ENCODE measurements around the gene GTF2A2.
A peak's percentile ranks its signal among the peaks of the same experiment; 100 is the strongest.
"Not testable (repeated sequence)": the region's sequence is repeated elsewhere in the genome, so short reads cannot be mapped to it uniquely, and the experiment has no call there.

GTF2A2 gene

GRCh38 chr15:59642351-59642750, 15.0 kb downstream of the GTF2A2 start:
- DNase-seq (ENCODE audit: low spot score), result no peak
- POLR2A ChIA-PET (ENCODE audit: low non-redundant PET), result no interaction called here
- TF ChIP-seq, protein P1, sequence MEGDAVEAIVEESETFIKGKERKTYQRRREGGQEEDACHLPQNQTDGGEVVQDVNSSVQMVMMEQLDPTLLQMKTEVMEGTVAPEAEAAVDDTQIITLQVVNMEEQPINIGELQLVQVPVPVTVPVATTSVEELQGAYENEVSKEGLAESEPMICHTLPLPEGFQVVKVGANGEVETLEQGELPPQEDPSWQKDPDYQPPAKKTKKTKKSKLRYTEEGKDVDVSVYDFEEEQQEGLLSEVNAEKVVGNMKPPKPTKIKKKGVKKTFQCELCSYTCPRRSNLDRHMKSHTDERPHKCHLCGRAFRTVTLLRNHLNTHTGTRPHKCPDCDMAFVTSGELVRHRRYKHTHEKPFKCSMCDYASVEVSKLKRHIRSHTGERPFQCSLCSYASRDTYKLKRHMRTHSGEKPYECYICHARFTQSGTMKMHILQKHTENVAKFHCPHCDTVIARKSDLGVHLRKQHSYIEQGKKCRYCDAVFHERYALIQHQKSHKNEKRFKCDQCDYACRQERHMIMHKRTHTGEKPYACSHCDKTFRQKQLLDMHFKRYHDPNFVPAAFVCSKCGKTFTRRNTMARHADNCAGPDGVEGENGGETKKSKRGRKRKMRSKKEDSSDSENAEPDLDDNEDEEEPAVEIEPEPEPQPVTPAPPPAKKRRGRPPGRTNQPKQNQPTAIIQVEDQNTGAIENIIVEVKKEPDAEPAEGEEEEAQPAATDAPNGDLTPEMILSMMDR (conservative IDR thresholded peaks at IDR 0.05; ENCODE audit: low read depth), result peak; percentile 25
- H3K27ac ChIP-seq, result no peak overlapping the region
- CTCF ChIA-PET, result interaction anchor here (0.5 to 3.2 kb wide), 7 partner anchors 48 to 1003 kb away, joined by 3 to 18 read pairs (median 3); no protein-coding TSS in a partner anchor

- CTCF ChIA-PET, result interaction anchor here (0.6 to 1.0 kb wide), 4 partner anchors 29 to 1159 kb away, joined by 3 to 5 read pairs (median 4); no protein-coding TSS in a partner anchor
- POLR2A ChIA-PET (ENCODE audit: low non-redundant PET), result not testable (repeated sequence)
Observed at GRCh38 chr15:59637507-59637906, 19.8 kb downstream of the GTF2A2 start.

GRCh38 chr15:59636184-59636583, 21.1 kb downstream of the GTF2A2 start:
- no peak for DNase-seq (ENCODE audit: low spot score)
- TF ChIP-seq, protein P1 (conservative IDR thresholded peaks at IDR 0.05; ENCODE audit: low read depth), result no peak
- CTCF ChIA-PET, result no interaction called here
- no peak overlapping the region for H3K27ac ChIP-seq
- POLR2A ChIA-PET (ENCODE audit: low non-redundant PET), result no interaction called here

More at GRCh38 chr15:59637507-59637906, 19.8 kb downstream of the GTF2A2 start:
- H3K27ac ChIP-seq, result 0 out of 2 replicates have a peak overlapping the region, but pooled peaks have one; percentile 15
- TF ChIP-seq, protein P1 (conservative IDR thresholded peaks at IDR 0.05; ENCODE audit: low read depth), result 0 out of 2 replicates have a peak, but pooled peaks have one; percentile 11
- DNase-seq (ENCODE audit: low spot score), result not testable (repeated sequence)

GRCh38 chr15:59632714-59633113, 24.6 kb downstream of the GTF2A2 start:
- no peak overlapping the region for H3K27ac ChIP-seq
- CTCF ChIA-PET, result interaction anchor here (0.6 to 3.4 kb wide), 3 partner anchors 35 to 447 kb away, joined by 3 to 16 read pairs (median 5); no protein-coding TSS in a partner anchor
- POLR2A ChIA-PET (ENCODE audit: low non-redundant PET), result no interaction called here
- no peak for DNase-seq (ENCODE audit: low spot score)
- TF ChIP-seq, protein P1 (conservative IDR thresholded peaks at IDR 0.05; ENCODE audit: low read depth), result no peak; the same call in 1 of the 2 replicates

DNA sequence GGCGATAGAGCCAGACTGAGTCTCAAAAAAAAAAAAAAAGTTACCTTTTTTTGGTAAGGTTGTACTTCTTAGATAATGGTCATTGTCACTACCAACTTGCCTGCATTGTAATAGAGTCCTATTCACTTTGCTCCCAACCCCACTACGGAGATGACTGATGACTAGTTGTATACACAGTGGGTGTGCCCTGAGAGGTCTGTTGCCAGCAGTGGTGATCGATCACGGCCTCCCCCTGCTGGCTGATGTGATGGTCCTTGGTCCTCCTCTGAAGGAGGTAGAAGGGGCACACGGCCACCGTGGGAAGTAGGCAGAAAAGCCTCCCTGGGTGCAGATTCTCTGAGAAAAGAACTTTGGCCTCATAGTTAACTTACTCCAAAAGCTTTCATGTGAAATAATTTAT, 35.0 kb downstream of the GTF2A2 start:
- peak; percentile 92 for DNase-seq (ENCODE audit: low spot score)
- TF ChIP-seq, protein P1 (conservative IDR thresholded peaks at IDR 0.05; ENCODE audit: low read depth), result 0 out of 2 replicates have a peak, but pooled peaks have one; percentile 15
- no peak overlapping the region for H3K27ac ChIP-seq
- POLR2A ChIA-PET (ENCODE audit: low non-redundant PET), result no interaction called here
- CTCF ChIA-PET, result interaction anchor here (0.6 to 1.0 kb wide), 4 partner anchors 90 to 694 kb away, joined by 3 to 5 read pairs (median 4); no protein-coding TSS in a partner anchor

- TF ChIP-seq, protein P1 (conservative IDR thresholded peaks at IDR 0.05; ENCODE audit: low read depth), result no peak
- H3K27ac ChIP-seq, result no peak overlapping the region
- DNase-seq (ENCODE audit: low spot score), result no peak
- POLR2A ChIA-PET (ENCODE audit: low non-redundant PET), result no interaction called here
- CTCF ChIA-PET, result interaction anchor here (0.6 to 3.2 kb wide), 2 partner anchors 82 to 85 kb away, joined by 3 to 14 read pairs; no protein-coding TSS in a partner anchor
Observed at GRCh38 chr15:59618406-59618805, 38.9 kb downstream of the GTF2A2 start.
